ENCODE measurements around the gene ZSWIM8.

GRCh38 chr10:73827346-73828089, 42.1 kb downstream of the ZSWIM8 start:
- TF ChIP-seq CTCF (conservative IDR thresholded peaks at IDR 0.05 in 1 of 2, IDR thresholded peaks at IDR 0.05 in 1 of 2; ENCODE audit: low read depth in 1 of 2, low read length in 2 of 2), result no peak
- TF ChIP-seq EZH2 (IDR thresholded peaks at IDR 0.05; ENCODE audit: low read length, missing control alignments), result no peak
